Measurements from ENCODE around the gene SYT9. TPM values are rescaled to one million over a fixed set of nuclear protein-coding genes. Genes with fewer than 3 reads are reported as not detected.

The SYT9 gene
- total RNA-seq, 2 donors from 2014 or later, result 0.81 to 2.2 TPM

DNA sequence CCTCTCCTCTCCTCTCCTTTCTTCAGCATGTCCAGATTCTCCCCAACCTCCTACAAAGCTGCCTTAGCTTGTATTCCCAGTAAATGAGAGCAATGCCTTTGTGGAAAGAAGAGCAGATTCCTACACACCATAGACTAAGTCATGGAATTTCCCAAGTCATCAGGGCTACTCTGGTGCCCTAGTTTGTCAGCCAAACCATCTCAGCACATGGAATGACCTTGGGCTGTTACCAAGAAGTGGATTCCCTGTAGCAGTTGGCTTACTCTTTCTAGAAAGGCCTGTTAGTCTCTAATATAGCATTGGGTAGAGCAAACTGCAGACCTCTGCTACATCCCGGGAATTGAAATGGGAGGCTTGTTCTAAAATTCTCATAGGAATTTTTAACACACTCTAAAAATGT is 124.7 kb downstream of the SYT9 start:
- WGBS, 2 experiments (ENCODE audit: insufficient coverage in 1 of 2, insufficient read length in 1 of 2), result 100% methylated on average over 1 of the region's 1 CpG; no CpG with 5 or more reads in 1 of the 2 experiments
- Mint-ChIP-seq H3K9me3 (peaks cover 7% of the 10 kb centered on the region), H3K27me3 (ENCODE audit: insufficient read depth) (peaks cover 9% of the 10 kb centered on the region), H3K4me3 (no peak overlapping the region), H3K4me1 (no peaks in the 10 kb centered on the region), H3K27ac (no peak overlapping the region), H3K36me3 (ENCODE audit: low read depth) (no peaks in the 10 kb centered on the region)
- H3K27me3 ChIP-seq (ENCODE audit: control insufficient read depth, insufficient read depth, low read length, poor library complexity, severe bottlenecking), result no peaks in the 10 kb centered on the region
- no peaks in the 10 kb centered on the region for H3K4me1 ChIP-seq (ENCODE audit: control insufficient read depth, insufficient read depth, low read length)
- TF ChIP-seq CTCF (conservative IDR thresholded peaks at IDR 0.05), result no peak
- DNase-seq, result no peak
- H3K36me3 ChIP-seq (ENCODE audit: control insufficient read depth, insufficient read depth, low read length), result no peaks in the 10 kb centered on the region
- no peak overlapping the region for H3K9ac ChIP-seq (ENCODE audit: extremely low read depth, low read length, poor library complexity, severe bottlenecking)
- H3K4me3 ChIP-seq (ENCODE audit: low read length), result no peak overlapping the region
- peaks cover 10% of the 10 kb centered on the region for H3K9me3 ChIP-seq (ENCODE audit: control insufficient read depth, low read length)
- H3K27ac ChIP-seq (ENCODE audit: low read depth, low read length), result no peak overlapping the region

GRCh38 chr11:7381937-7382336 is 130.2 kb downstream of the SYT9 start:
- no peaks in the 10 kb centered on the region for H3K27me3 ChIP-seq (ENCODE audit: control insufficient read depth, insufficient read depth, low read length, poor library complexity, severe bottlenecking)
- TF ChIP-seq CTCF (conservative IDR thresholded peaks at IDR 0.05), result no peak
- Mint-ChIP-seq H3K4me1 (no peaks in the 10 kb centered on the region), H3K27ac (no peak overlapping the region), H3K9me3 (no peaks in the 10 kb centered on the region), H3K36me3 (ENCODE audit: low read depth) (no peaks in the 10 kb centered on the region), H3K27me3 (ENCODE audit: insufficient read depth) (peaks cover 1% of the 10 kb centered on the region), H3K4me3 (no peak overlapping the region)
- no peak overlapping the region for H3K9ac ChIP-seq (ENCODE audit: extremely low read depth, low read length, poor library complexity, severe bottlenecking)
- no peaks in the 10 kb centered on the region for H3K4me1 ChIP-seq (ENCODE audit: control insufficient read depth, insufficient read depth, low read length)
- H3K27ac ChIP-seq (ENCODE audit: low read depth, low read length), result no peak overlapping the region
- no peaks in the 10 kb centered on the region for H3K9me3 ChIP-seq (ENCODE audit: control insufficient read depth, low read length)
- no peak overlapping the region for H3K4me3 ChIP-seq (ENCODE audit: low read length)
- WGBS, 2 experiments (ENCODE audit: insufficient coverage in 1 of 2, insufficient read length in 1 of 2), result 86 to 87% methylated on average over 2 of the region's 2 CpGs
- DNase-seq, result no peak
- H3K36me3 ChIP-seq (ENCODE audit: control insufficient read depth, insufficient read depth, low read length), result no peaks in the 10 kb centered on the region

DNA sequence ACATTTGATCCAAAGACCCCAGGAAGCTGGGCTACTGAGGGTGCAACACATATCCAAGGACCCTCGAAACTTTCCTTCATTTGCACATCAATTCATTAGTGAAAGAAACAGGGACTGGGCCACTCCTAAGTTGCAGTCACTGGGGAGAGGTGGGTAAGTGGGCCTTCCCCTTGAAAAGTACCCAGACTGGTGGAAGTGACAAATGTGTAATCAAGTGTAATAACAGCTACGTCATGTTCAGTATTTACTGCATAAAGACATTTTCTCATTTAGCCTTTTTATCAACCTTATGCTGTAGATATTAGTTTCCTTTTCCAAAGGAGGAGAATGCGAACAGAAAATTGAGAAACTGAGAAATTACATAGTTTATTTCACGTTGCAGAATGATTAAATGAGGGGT is 131.7 kb downstream of the SYT9 start:
- no peak for DNase-seq
- Histone ChIP-seq H3K9ac (ENCODE audit: extremely low read depth, low read length, poor library complexity, severe bottlenecking) (no peak overlapping the region), H3K27ac (ENCODE audit: low read depth, low read length) (no peak overlapping the region), H3K4me1 (ENCODE audit: control insufficient read depth, insufficient read depth, low read length) (no peaks in the 10 kb centered on the region), H3K36me3 (ENCODE audit: control insufficient read depth, insufficient read depth, low read length) (no peaks in the 10 kb centered on the region), H3K27me3 (ENCODE audit: control insufficient read depth, insufficient read depth, low read length, poor library complexity, severe bottlenecking) (no peaks in the 10 kb centered on the region), H3K4me3 (ENCODE audit: low read length) (no peak overlapping the region), H3K9me3 (ENCODE audit: control insufficient read depth, low read length) (no peaks in the 10 kb centered on the region)
- no peak overlapping the region for H3K27ac Mint-ChIP-seq
- no peak for TF ChIP-seq CTCF (conservative IDR thresholded peaks at IDR 0.05)
- H3K4me1 Mint-ChIP-seq, result no peaks in the 10 kb centered on the region
- WGBS, 2 experiments (ENCODE audit: insufficient coverage in 1 of 2, insufficient read length in 1 of 2), result 93 to 97% methylated on average over 3 to 4 of the region's 4 CpGs
- H3K27me3 Mint-ChIP-seq (ENCODE audit: insufficient read depth), result no peaks in the 10 kb centered on the region
- no peaks in the 10 kb centered on the region for H3K36me3 Mint-ChIP-seq (ENCODE audit: low read depth)
- no peaks in the 10 kb centered on the region for H3K9me3 Mint-ChIP-seq
- no peak overlapping the region for H3K4me3 Mint-ChIP-seq
